ENCODE results near the gene SV2B.

Gene SV2B

GRCh38 chr15:91238644-91239425, 138.8 kb downstream of the SV2B start:
- DNase-seq: no peak

- DNase-seq: no peak
Observed at GRCh38 chr15:91243826-91244225, 143.8 kb downstream of the SV2B start.

GRCh38 chr15:91244919-91245318, 144.9 kb downstream of the SV2B start:
- DNase-seq: no peak

GRCh38 chr15:91246998-91247397, 146.9 kb downstream of the SV2B start:
- no peak for DNase-seq

- DNase-seq: no peak
Observed at GRCh38 chr15:91249591-91249990, 149.5 kb downstream of the SV2B start.

- no peak for DNase-seq
Observed at GRCh38 chr15:91252322-91252721, 152.3 kb downstream of the SV2B start.

GRCh38 chr15:91252756-91253155, 152.7 kb downstream of the SV2B start:
- DNase-seq: no peak

- no peak for DNase-seq
Observed at GRCh38 chr15:91253605-91254004, 153.5 kb downstream of the SV2B start.

- DNase-seq: no peak
Observed at GRCh38 chr15:91254766-91255165, 154.7 kb downstream of the SV2B start.

- no peak for DNase-seq
Observed at GRCh38 chr15:91255670-91256192, 155.7 kb downstream of the SV2B start.

- no peak for DNase-seq
Observed at GRCh38 chr15:91257746-91258414, 157.8 kb downstream of the SV2B start.

GRCh38 chr15:91258415-91258759, 158.3 kb downstream of the SV2B start:
- DNase-seq: peak; percentile 15

GRCh38 chr15:91259077-91259476, 159.0 kb downstream of the SV2B start:
- DNase-seq: no peak

GRCh38 chr15:91261345-91261744, 161.3 kb downstream of the SV2B start:
- DNase-seq: no peak

- DNase-seq: no peak
Observed at GRCh38 chr15:91263632-91264531, 163.8 kb downstream of the SV2B start.

GRCh38 chr15:91264651-91265351, 164.7 kb downstream of the SV2B start:
- no peak for DNase-seq

- no peak for DNase-seq
Observed at GRCh38 chr15:91265416-91265940, 165.4 kb downstream of the SV2B start.

GRCh38 chr15:91268510-91268909, 168.5 kb downstream of the SV2B start:
- DNase-seq: peak; percentile 21

GRCh38 chr15:91270747-91271146, 170.7 kb downstream of the SV2B start:
- DNase-seq: no peak

- DNase-seq: peak; percentile 57
Observed at GRCh38 chr15:91271565-91272153, 171.6 kb downstream of the SV2B start.

GRCh38 chr15:91275844-91276243, 175.8 kb downstream of the SV2B start:
- no peak for DNase-seq

- no peak for DNase-seq
Observed at GRCh38 chr15:91278951-91279350, 178.9 kb downstream of the SV2B start.
